Panc1 (cell line): Measurements from ENCODE around the gene LRFN2.

ENCODE experiments used
- CTCF ChIP-seq: fragments of 450-650 bp; IDR thresholded peaks from 2 replicates; pipeline ENCODE4 v1.5.1; 2017; ENCODE audit warnings: mild to moderate bottlenecking
- POLR2AphosphoS5 ChIP-seq: IDR thresholded peaks from 2 replicates; pipeline ENCODE4 v1.6.1; 2012; ENCODE audit warnings: mild to moderate bottlenecking, low read depth, low read length, moderate library complexity
- TCF7L2 ChIP-seq: IDR thresholded peaks from 2 replicates; pipeline ENCODE4 v1.6.1; 2011; ENCODE audit warnings: mild to moderate bottlenecking, low read depth, low read length, inconsistent platforms
- TF ChIP-seq, protein P1 (sequence below), 2 experiments: IDR thresholded peaks; 2 replicates each; pipeline ENCODE4 v1.6.1; 2011 to 2012; ENCODE audit warnings: low read depth in 2 of 2, control low read depth in 1 of 2, low read length in 1 of 2, mild to moderate bottlenecking in 1 of 2, moderate library complexity in 1 of 2; ENCODE audit not compliant: insufficient read depth in 1 of 2

GRCh38 chr6:40358473-40359460 lies 228.4 kb downstream of the LRFN2 start:
- TF ChIP-seq CTCF (no peak), POLR2AphosphoS5 (no peak), TCF7L2 (no peak)
- TF ChIP-seq, protein P1, sequence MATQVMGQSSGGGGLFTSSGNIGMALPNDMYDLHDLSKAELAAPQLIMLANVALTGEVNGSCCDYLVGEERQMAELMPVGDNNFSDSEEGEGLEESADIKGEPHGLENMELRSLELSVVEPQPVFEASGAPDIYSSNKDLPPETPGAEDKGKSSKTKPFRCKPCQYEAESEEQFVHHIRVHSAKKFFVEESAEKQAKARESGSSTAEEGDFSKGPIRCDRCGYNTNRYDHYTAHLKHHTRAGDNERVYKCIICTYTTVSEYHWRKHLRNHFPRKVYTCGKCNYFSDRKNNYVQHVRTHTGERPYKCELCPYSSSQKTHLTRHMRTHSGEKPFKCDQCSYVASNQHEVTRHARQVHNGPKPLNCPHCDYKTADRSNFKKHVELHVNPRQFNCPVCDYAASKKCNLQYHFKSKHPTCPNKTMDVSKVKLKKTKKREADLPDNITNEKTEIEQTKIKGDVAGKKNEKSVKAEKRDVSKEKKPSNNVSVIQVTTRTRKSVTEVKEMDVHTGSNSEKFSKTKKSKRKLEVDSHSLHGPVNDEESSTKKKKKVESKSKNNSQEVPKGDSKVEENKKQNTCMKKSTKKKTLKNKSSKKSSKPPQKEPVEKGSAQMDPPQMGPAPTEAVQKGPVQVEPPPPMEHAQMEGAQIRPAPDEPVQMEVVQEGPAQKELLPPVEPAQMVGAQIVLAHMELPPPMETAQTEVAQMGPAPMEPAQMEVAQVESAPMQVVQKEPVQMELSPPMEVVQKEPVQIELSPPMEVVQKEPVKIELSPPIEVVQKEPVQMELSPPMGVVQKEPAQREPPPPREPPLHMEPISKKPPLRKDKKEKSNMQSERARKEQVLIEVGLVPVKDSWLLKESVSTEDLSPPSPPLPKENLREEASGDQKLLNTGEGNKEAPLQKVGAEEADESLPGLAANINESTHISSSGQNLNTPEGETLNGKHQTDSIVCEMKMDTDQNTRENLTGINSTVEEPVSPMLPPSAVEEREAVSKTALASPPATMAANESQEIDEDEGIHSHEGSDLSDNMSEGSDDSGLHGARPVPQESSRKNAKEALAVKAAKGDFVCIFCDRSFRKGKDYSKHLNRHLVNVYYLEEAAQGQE (IDR thresholded peaks at IDR 0.05; ENCODE audit: insufficient read depth in 1 of 2, low read depth in 2 of 2, low read length in 1 of 2) = no peak
